C4-2B (cell line): Measurements from ENCODE around the gene SLC25A48.

Experiments used
- H3K27ac ChIP-seq: fragments of 450-650 bp; 2 replicates; pipeline ENCODE4 v1.5.1; 2017
- CTCF ChIP-seq: fragments of 450-650 bp; conservative IDR thresholded peaks from 2 replicates; pipeline ENCODE4 v1.5.1; 2017; ENCODE audit warnings: mild to moderate bottlenecking
- ZFX ChIP-seq: fragments of 450-650 bp; IDR thresholded peaks from 2 replicates; pipeline ENCODE4 v1.6.1; 2017

Gene SLC25A48

GRCh38 chr5:135834639-135835529 is at the start of gene SLC25A48:
Gene SLC25A48 (plus strand): TSS chr5:135834663. CDS start chr5:135834848, 185 bp downstream.
- TF ChIP-seq ZFX (no peak), CTCF (peak; percentile 90)
- peak within 1 kb of the TSS; percentile 33 for H3K27ac ChIP-seq

- TF ChIP-seq ZFX (no peak), CTCF (no peak)
- no peak overlapping the region for H3K27ac ChIP-seq
These were observed 33.8 kb upstream of the SLC25A48 start for GRCh38 chr5:135800656-135801055.

GRCh38 chr5:135810188-135810943 is 24.1 kb upstream of the SLC25A48 start:
- TF ChIP-seq CTCF (no peak), ZFX (no peak)
- no peak overlapping the region for H3K27ac ChIP-seq

GRCh38 chr5:135811007-135811406 is 23.5 kb upstream of the SLC25A48 start:
- no peak overlapping the region for H3K27ac ChIP-seq
- TF ChIP-seq ZFX = no peak
- TF ChIP-seq CTCF = no peak

- no peak overlapping the region for H3K27ac ChIP-seq
- TF ChIP-seq ZFX = no peak
- TF ChIP-seq CTCF = no peak
These were observed 20.7 kb upstream of the SLC25A48 start for GRCh38 chr5:135813758-135814157.

GRCh38 chr5:135814316-135814715 is 20.1 kb upstream of the SLC25A48 start:
- TF ChIP-seq ZFX = no peak
- TF ChIP-seq CTCF = no peak
- no peak overlapping the region for H3K27ac ChIP-seq

GRCh38 chr5:135814812-135815211 is 19.7 kb upstream of the SLC25A48 start:
- no peak overlapping the region for H3K27ac ChIP-seq
- no peak for TF ChIP-seq ZFX
- TF ChIP-seq CTCF = no peak
